ENCODE measurements around the gene TFAP2A. TPM values are rescaled to one million over a fixed set of nuclear protein-coding genes. Genes with fewer than 3 reads are reported as not detected.

The TFAP2A gene
- total RNA-seq, 1 donor from 2014 or later: 0.39 TPM

DNA sequence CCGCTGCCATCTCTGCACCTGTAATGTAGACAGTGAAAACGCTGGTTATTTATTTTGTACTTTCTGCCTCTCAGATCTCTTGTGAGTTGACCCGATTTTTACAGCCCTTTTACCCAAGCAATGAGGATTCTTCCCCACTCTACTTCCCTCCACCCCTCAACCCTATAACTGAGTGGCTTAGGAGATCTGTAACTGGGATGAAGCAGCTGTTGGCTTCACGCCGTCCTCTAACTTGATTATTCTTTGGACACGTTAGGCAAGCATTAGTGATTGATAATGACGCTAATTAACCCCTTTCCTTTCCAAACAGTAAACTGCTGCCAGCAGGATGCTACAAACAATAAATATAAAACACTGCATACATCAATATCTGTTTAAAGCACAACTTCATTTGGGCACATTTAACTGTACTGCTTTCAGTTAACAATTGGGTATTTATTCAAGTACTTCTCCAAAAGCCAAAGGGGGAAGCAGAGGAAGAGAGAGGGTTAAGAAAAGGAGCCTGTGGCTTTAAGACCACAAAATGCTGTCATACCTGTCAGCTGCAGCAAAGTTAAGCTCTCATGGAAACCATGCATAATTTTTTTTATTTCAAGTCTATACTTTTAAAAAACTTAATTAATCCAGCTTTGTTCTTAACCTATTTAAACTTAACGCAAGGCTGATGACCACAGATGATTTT lies 21.2 kb downstream of the TFAP2A start:
- H3K36me3 ChIP-seq: no peaks in the 10 kb centered on the region
- H3K4me3 ChIP-seq: no peak overlapping the region
- Mint-ChIP-seq H3K36me3 (no peaks in the 10 kb centered on the region), H3K27me3 (ENCODE audit: insufficient read depth, low read depth) (peaks cover 92% of the 10 kb centered on the region), H3K9me3 (peaks cover 5% of the 10 kb centered on the region), H3K4me3 (no peak overlapping the region), H3K4me1 (peaks cover 19% of the 10 kb centered on the region), H3K27ac (no peak overlapping the region)
- H3K27ac ChIP-seq: no peak overlapping the region
- TF ChIP-seq EZH2phosphoT487 (IDR thresholded peaks at IDR 0.05) (no peak), EZH2 (IDR thresholded peaks at IDR 0.05) (peak; percentile 25)
- TF ChIP-seq, protein P1, sequence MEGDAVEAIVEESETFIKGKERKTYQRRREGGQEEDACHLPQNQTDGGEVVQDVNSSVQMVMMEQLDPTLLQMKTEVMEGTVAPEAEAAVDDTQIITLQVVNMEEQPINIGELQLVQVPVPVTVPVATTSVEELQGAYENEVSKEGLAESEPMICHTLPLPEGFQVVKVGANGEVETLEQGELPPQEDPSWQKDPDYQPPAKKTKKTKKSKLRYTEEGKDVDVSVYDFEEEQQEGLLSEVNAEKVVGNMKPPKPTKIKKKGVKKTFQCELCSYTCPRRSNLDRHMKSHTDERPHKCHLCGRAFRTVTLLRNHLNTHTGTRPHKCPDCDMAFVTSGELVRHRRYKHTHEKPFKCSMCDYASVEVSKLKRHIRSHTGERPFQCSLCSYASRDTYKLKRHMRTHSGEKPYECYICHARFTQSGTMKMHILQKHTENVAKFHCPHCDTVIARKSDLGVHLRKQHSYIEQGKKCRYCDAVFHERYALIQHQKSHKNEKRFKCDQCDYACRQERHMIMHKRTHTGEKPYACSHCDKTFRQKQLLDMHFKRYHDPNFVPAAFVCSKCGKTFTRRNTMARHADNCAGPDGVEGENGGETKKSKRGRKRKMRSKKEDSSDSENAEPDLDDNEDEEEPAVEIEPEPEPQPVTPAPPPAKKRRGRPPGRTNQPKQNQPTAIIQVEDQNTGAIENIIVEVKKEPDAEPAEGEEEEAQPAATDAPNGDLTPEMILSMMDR (IDR thresholded peaks at IDR 0.05): no peak
- peaks cover 26% of the 10 kb centered on the region for H3K4me1 ChIP-seq
- H3K4me2 ChIP-seq: no peak overlapping the region
- no peak overlapping the region for H3K9ac ChIP-seq
- peaks cover 100% of the 10 kb centered on the region for H3K27me3 ChIP-seq
- no peak overlapping the region for H2AFZ ChIP-seq (replicated peaks)
- H3K9me3 ChIP-seq (ENCODE audit: low read depth): no peaks in the 10 kb centered on the region
- peaks cover 57% of the 10 kb centered on the region for H3F3A ChIP-seq (ENCODE audit: low read depth)
- H4K20me1 ChIP-seq (ENCODE audit: low read depth): peaks cover 91% of the 10 kb centered on the region
- no peak for DNase-seq (ENCODE audit: low spot score)
- H3K79me2 ChIP-seq (ENCODE audit: low read depth): no peaks in the 10 kb centered on the region

DNA sequence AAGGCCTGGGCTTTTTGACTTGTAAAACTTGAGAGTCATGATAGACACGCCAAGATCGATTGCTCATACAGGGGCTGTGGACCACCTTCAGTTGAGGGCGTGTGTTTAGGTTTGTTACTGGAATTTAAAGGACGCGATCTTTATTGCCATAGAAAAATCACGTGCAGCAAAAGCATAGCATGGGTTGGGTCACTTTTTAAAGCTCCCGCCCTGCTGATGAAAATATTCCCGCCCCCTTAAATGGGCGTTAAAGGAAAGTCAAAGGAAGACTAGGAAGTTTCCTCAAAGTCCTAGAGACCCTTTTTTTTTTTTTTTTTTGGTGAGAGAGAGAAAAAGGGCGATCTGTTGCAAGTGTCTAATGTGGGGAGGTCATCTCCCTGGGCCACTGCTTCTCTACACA lies 23.1 kb downstream of the TFAP2A start:
- Histone ChIP-seq H3K9ac (no peak overlapping the region), H3K36me3 (no peaks in the 10 kb centered on the region), H2AFZ (replicated peaks) (no peak overlapping the region), H3K9me3 (ENCODE audit: low read depth) (no peaks in the 10 kb centered on the region), H3K4me3 (no peak overlapping the region), H3K4me2 (peak overlapping the region; percentile 83), H3K27ac (no peak overlapping the region), H3K27me3 (peaks cover 100% of the 10 kb centered on the region), H3K79me2 (ENCODE audit: low read depth) (no peaks in the 10 kb centered on the region), H3F3A (ENCODE audit: low read depth) (peaks cover 63% of the 10 kb centered on the region), H3K4me1 (peaks cover 26% of the 10 kb centered on the region), H4K20me1 (ENCODE audit: low read depth) (peaks cover 93% of the 10 kb centered on the region)
- no peak overlapping the region for H3K4me3 Mint-ChIP-seq
- H3K9me3 Mint-ChIP-seq: peaks cover 3% of the 10 kb centered on the region
- H3K27ac Mint-ChIP-seq: no peak overlapping the region
- H3K4me1 Mint-ChIP-seq: peaks cover 15% of the 10 kb centered on the region
- H3K36me3 Mint-ChIP-seq: no peaks in the 10 kb centered on the region
- DNase-seq (ENCODE audit: low spot score): no peak
- H3K27me3 Mint-ChIP-seq (ENCODE audit: insufficient read depth, low read depth): peaks cover 94% of the 10 kb centered on the region
- no peak for TF ChIP-seq EZH2 (IDR thresholded peaks at IDR 0.05)
- TF ChIP-seq, protein P1 (IDR thresholded peaks at IDR 0.05): no peak

DNA sequence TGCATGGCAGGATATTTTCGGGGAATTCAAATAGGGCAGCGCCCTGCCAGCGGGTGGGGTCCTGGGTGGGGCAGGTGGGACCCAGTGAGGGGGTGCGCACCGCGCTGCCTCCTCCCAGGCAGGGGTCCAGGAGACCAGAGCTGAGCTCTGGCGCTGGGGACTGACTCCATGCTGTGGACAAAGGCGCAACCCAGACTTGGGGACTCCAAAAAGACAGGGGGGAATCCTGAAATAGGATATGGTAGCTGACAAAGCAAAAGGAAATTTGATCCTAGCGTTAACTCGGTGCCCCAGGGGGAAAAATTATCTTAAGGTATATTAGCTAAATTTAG lies 23.6 kb downstream of the TFAP2A start:
- H3K27ac Mint-ChIP-seq: no peak overlapping the region
- no peak overlapping the region for H2AFZ ChIP-seq (replicated peaks)
- peaks cover 95% of the 10 kb centered on the region for H3K27me3 Mint-ChIP-seq (ENCODE audit: insufficient read depth, low read depth)
- peaks cover 15% of the 10 kb centered on the region for H3K4me1 Mint-ChIP-seq
- peaks cover 66% of the 10 kb centered on the region for H3F3A ChIP-seq (ENCODE audit: low read depth)
- no peaks in the 10 kb centered on the region for H3K9me3 ChIP-seq (ENCODE audit: low read depth)
- no peaks in the 10 kb centered on the region for H3K36me3 Mint-ChIP-seq
- DNase-seq (ENCODE audit: low spot score): peak; percentile 64
- H3K4me1 ChIP-seq: peaks cover 26% of the 10 kb centered on the region
- peak overlapping the region; percentile 83 for H3K4me2 ChIP-seq
- no peak overlapping the region for H3K4me3 ChIP-seq
- no peaks in the 10 kb centered on the region for H3K79me2 ChIP-seq (ENCODE audit: low read depth)
- H3K27ac ChIP-seq: no peak overlapping the region
- H3K9ac ChIP-seq: no peak overlapping the region
- no peaks in the 10 kb centered on the region for H3K36me3 ChIP-seq
- H4K20me1 ChIP-seq (ENCODE audit: low read depth): peaks cover 95% of the 10 kb centered on the region
- H3K9me3 Mint-ChIP-seq: peaks cover 3% of the 10 kb centered on the region
- H3K4me3 Mint-ChIP-seq: no peak overlapping the region
- TF ChIP-seq, protein P1 (IDR thresholded peaks at IDR 0.05): no peak
- no peak for TF ChIP-seq EZH2 (IDR thresholded peaks at IDR 0.05)
- peaks cover 100% of the 10 kb centered on the region for H3K27me3 ChIP-seq

Measured in neural progenitor cell (in vitro differentiated cells).